Endometrium (tissue), 2 donors: ENCODE results near the gene CDC27.
A peak's percentile ranks its signal among the peaks of the same experiment; 100 is the strongest.
"Not testable (repeated sequence)": the region's sequence is repeated elsewhere in the genome, so short reads cannot be mapped to it uniquely, and the experiment has no call there.

Experiments
- FAIRE-seq: peaks from 2 replicates; lab custom pipeline; 2012; peaks lifted over from hg19 to GRCh38; lab: Jason Lieb, UNC
- donor health status: control.
- donor health status: control.

The CDC27 gene

DNA sequence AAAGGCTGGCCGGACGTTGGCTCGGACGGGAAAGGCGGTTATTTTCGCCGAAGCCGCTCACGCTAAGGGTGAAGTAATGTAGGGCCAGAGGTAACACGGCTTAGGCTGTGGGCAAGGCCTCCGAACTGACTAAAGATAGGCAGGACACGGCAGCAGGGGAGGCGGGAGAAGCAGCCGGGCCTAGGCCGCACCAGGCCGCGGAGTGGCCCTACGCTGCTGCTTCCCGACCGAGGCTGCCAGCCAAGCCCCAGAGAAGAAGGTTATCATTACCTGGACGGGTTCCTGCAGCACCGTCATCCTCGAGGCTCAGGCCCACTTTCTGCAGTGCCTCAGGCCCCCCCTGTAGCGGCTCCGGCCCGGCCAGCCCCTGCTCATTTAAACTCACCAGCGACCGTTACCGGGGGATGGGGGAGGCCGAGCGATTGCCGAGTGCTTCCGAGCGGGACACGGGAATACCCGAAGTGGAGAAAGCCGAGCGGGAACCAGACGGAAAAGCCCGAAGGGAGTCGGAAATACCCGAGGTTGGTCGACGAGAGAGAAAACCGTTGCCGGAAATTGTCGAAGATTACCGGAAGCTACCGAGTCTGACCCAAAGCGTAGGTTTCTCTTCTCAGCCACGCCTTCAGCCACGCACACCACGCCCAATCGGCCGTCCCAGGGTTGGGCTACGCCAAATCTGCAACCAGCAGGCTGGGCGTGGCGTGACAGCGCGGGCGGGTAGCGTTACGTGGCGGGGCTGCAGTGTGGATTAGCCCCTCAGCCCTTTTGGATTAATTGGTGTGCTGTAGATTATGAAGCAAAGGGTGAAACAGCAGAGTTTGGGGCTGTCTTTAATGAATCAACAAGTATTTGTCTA, at the start of gene CDC27:
Gene CDC27, minus strand, starts transcription at position 420 of the 856 bp plus-strand sequence. Its CDS starts 123 bp downstream, at position 297.
- FAIRE-seq: peak; percentile 96

DNA sequence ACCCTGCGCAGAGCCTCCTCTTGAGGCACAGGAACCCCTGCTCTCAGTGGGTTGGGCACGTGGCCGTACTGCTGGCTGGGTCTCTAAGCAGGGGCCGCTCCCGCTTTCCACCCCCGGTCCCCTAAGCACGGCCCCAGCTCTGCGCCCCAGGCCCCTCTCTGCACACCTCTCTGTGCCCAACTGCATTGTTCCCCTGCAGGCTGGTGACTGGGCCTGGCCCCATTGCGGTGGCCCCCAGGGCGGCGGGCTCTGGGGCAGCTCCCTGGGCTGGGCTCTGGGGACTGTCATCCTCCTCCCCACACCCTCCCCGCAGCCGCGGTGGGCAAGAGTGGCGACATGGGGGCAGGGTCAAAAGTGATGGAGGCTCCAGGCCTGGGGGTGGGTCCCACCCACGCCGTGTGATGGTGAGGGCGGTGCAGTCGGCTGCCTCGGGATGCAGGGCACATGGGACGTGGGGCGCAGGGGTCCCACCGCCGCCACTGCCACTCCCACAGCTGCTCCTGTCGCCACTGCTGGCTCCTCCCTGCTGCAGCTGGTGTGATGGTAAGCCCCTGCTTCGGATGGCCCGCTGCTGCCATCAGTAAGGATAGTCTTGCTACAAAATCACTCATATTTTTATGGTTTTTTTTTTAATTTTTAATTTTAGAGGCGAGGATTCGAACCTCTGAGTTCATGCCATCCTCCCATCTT, 49.4 kb upstream of the CDC27 start:
- FAIRE-seq: no peak

DNA sequence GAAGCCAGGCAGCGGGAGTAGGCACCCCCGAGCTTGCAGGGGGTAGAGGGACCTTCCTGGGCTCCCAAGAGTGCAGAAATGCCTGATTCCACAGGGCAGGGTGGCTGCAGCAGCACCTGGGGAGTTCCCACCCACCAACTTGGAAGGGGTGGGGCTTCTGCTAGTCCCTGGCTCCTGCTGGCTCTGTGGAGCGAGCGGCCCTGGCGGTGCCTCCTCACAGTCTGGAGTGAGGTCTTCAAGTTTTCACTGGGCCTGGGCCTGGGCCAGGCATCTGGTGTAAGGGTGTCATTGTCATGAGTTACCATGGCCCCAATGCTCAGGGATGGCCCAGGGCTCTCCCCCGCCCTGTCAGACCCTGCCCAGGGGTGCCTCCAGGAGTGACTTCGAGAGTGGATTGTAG, 48.7 kb upstream of the CDC27 start:
- no peak for FAIRE-seq

DNA sequence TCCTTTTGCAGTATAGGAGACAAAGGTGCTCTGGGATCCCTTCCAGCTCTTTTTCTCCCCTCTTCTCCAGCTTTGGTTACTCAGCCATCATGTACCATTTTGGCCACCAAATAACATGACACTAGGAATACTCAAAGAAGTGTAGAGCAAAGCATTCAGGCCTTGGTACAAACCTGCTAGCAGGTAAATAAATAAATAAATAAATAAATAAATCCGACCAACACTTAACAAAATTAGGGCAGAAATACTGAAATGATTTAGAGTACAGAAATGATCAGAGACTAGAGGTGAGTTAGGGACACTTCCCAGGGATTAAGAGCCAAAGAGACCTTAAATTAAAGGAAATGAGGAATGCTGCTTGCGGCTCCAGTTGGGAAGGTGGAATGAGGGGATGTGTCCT, 46.8 kb upstream of the CDC27 start:
- FAIRE-seq: no peak

GRCh38 chr17:47235506-47235905, 46.4 kb upstream of the CDC27 start:
- FAIRE-seq: no peak

GRCh38 chr17:47232465-47232864, 43.4 kb upstream of the CDC27 start:
- no peak for FAIRE-seq

DNA sequence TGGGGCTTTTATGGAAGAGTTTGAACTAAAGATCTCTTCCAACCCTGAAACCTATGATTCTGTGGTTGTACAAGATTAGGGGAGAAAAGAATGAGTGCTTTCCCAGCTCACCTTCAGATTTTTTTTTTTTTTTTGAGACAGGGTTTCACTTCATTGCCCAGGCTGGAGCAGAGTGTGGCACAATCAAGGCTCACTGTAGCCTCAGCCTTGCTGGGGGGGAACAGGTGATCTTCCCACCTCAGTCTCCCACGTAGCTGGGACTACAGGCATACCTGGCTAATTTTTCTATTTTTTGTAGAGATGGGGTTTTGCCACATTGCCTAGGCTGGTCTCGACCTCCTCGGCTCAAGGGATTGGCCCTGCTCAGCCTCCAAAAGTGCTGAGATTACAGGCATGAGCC, 42.8 kb upstream of the CDC27 start:
- no peak for FAIRE-seq

DNA sequence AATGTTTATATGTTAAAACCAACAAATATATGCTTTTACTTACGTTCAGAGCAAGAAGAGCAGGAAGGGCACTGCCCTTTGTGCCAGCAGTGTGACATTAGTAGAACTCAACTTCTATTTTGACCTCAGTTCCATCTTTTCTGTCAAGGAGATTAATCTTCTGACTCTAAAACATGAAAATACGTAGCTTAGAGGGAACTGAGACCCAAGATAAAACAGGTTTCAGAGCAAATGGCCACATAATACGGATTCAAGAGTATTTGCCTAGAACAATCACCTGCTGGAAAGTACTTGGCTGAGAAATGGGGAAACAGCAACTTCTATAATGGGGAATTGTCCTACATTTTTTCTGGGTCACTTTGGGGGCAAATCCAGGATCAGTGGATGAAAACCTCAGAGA, 42.2 kb upstream of the CDC27 start:
- FAIRE-seq: no peak

- no peak for FAIRE-seq
Observed at GRCh38 chr17:47230864-47231263, 41.8 kb upstream of the CDC27 start.

- FAIRE-seq: peak; percentile 23
Observed at GRCh38 chr17:47229535-47230443, 40.7 kb upstream of the CDC27 start.

DNA sequence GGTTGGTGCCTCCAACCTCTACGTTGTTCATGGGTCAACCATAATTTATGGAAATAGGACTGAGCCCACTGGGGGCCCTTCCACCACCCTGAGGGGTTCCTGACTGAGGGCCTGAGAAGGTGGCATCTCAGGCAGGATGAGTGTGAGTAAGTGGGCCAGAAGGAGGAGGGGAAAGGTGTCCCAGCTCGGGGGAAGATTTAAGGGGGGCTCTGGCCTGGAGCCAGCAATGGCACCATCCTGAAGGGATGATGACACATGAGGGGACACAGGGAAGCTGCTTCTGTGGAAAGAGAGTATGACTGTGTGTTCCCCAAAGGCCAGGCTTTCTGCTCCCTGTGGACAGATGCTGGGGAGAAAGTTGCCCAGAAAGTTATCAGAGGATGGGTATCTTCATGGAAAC, 38.8 kb upstream of the CDC27 start:
- FAIRE-seq: no peak

DNA sequence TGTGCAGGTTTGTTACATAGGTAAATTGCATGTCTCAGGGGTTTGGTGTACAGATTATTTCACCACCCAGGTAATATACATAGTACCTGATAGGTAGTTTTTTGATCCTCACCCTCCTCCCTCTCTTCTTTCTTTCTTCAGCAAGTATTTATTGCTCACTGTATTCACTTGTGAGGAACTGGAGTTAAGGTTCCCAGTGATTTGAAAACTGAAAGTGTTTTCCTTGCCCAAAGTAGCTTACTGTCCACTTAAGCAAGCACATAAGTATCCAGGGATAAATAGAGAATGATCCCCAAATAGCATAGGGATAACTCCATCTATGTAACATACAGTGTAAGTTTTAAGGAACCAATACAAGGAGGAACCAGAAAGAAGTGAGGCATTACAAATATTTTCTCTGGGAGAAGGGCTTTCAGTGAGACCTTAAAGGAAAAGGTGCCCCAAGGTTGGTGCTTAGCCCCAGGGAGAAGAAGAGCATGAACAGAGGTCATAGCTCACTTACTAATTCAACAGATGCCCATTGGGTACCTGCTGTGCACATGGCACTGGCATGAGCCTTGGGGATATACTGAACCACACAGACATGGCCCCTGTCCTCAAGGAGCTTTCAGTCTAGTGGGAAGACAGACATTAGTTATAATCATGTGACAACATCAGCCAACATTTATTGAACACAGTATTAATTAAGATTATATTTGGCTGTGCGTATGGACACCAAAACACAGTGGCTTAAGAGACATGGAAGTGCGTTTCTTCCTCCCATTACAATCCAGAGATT, 37.0 kb upstream of the CDC27 start:
- no peak for FAIRE-seq

GRCh38 chr17:47225436-47225858, 36.4 kb upstream of the CDC27 start:
- no peak for FAIRE-seq

DNA sequence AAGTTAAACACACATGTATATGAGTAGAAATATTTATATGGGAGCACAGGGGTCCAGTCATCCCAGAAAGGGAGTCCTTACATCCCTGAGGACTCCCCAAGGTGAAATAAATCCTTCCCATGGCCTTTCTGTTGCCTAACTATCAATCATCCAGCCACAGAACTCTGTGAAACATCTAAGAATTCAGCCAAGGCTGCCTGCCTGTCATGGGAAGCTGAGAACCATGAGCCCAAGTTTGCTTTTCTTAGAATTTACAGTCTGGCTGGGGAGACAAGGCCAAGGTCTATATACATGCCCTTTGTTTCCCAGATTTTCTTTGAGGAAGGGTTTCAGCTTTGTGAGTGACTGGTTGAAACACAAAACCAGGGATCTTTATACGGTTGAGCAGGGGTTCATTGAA, 35.9 kb upstream of the CDC27 start:
- no peak for FAIRE-seq

GRCh38 chr17:47224077-47224476, 35.0 kb upstream of the CDC27 start:
- FAIRE-seq: not testable (repeated sequence)

- FAIRE-seq: no peak
Observed at GRCh38 chr17:47223460-47223859, 34.4 kb upstream of the CDC27 start.

DNA sequence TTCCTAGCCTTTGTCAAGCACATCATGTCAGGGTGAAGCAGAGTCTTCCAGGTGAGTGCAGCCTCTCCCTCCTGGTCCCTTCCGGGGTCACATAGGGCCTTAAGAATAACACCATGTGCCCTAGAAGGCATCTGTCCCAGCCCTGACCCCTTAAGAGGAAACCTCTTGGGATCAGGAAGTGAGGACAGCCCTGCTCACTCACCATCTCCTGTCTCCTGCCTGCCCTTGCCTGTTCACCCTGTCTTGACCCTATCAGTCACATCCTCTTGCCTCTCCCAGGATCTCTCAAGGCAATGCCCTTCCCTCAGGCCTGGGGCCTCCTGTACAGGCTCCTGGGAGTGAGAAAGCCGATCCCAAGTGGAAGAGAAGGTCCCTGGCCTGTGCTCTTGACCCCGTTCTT, 33.9 kb upstream of the CDC27 start:
- FAIRE-seq: no peak

- no peak for FAIRE-seq
Observed at GRCh38 chr17:47222047-47222446, 33.0 kb upstream of the CDC27 start.

DNA sequence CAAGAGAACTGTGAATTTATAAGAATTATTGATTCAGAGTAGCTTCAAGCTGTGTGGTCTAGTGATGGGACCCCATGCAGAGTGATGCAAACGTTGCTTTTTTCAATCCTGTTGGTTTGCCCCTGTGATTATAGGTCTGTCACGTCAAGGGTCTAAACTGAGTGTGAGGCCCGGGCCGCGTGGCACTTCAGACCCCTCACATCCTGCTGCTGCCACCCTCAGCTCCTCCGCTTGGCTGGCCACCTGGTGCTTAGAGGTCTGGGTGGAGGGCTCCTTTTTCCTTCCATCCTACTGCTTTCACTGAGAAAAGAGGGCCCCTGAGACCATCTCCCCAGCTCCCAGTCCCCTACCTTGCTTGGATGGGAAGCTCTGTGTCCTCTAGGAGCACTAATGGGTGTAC, 32.1 kb upstream of the CDC27 start:
- FAIRE-seq: no peak

DNA sequence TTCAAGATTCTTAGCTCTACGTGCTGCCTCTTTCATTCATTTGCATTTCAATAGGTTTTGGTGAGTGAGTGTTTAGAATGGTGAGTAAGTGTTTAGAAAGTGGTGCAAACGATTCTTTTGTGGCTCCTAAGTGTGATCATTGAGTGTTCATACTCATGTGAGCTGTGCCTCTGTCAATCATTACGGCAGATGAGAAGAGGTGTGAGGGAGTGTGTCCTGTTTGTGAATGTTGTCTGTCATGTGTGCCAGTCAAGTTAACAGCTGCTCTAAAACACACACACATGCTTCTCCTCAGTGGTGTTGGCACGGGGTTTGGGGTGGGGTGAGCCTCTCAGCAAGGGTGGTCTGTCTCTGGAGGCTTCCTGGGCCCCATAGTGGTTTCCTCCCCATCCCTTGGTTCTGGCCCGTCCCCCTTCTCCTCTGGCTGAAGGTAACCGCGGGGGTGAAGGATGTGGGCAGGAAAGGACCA, 31.5 kb upstream of the CDC27 start:
- FAIRE-seq: no peak

DNA sequence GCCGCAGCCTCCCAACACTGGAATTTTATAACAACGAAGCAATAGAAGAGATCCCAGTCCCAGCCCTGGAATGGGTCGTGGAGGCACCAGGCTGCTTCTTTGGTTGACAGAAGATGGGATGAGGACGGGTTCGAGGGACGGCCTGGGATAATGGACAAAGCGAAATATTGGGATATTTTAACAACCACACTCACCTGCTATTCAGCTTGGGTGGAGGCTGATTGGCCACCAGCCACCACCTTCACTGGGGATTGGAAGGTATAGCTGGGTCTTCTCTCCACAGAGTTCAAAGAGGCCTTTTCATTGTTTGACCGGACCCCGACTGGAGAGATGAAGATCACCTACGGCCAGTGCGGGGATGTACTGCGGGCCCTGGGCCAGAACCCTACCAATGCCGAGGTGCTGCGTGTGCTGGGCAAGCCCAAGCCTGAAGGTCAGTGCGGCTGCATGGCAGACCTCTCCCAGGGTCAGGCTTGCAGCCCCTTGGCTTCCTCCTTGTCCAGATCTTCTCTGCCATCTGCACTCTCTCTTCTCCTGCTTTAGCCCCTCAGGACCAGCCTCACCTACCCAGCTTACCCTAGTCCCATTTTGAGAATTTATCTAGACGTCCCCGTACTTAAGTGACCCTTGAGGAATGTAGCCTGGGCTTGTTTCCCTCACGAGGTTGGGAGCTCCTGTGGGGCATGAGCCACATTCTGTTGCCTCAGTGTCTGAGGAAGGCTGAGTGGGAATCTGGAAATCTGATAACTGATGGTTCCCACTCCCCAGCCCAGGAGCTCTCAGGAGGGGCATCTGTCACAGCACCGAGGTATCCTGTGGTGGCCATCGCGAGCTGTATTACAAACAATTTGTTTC, 30.8 kb upstream of the CDC27 start:
- FAIRE-seq: no peak
